ENCODE measurements around the gene USP48. TPM values are rescaled to one million over a fixed set of nuclear protein-coding genes. Genes with fewer than 3 reads are reported as not detected.

USP48 gene
- total and polyA plus RNA-seq, 12 donors = 35.9 to 156 (median 86.4) TPM

DNA sequence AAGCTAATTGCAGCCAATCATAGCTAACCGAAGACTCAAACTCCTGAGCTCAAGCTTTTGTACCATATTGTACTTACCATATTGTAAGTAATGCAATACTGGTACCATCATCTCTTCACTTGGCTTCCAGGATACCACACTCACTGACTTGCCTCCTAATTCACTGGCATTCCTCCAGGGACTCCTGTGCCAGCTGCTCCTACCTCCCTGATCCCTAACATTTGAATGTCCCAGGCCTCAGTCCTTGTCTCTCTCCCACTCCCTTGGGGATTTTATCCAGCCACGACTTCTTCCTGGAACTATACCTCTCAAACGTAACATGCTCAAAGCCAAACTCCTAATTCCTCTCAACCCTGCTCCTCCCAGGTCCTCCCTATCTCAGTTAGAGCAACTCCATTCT, 33.8 kb downstream of the USP48 start:
- no peak for TF ChIP-seq POLR2A (IDR thresholded peaks at IDR 0.05)
- TF ChIP-seq, protein P1, sequence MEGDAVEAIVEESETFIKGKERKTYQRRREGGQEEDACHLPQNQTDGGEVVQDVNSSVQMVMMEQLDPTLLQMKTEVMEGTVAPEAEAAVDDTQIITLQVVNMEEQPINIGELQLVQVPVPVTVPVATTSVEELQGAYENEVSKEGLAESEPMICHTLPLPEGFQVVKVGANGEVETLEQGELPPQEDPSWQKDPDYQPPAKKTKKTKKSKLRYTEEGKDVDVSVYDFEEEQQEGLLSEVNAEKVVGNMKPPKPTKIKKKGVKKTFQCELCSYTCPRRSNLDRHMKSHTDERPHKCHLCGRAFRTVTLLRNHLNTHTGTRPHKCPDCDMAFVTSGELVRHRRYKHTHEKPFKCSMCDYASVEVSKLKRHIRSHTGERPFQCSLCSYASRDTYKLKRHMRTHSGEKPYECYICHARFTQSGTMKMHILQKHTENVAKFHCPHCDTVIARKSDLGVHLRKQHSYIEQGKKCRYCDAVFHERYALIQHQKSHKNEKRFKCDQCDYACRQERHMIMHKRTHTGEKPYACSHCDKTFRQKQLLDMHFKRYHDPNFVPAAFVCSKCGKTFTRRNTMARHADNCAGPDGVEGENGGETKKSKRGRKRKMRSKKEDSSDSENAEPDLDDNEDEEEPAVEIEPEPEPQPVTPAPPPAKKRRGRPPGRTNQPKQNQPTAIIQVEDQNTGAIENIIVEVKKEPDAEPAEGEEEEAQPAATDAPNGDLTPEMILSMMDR (IDR thresholded peaks at IDR 0.05) = no peak
- Histone ChIP-seq H3K9me3 (replicated peaks in 1 of 3) (no peaks in the 10 kb centered on the region), H3K36me3 (replicated peaks in 1 of 2) (peaks cover 0 to 74% of the 10 kb centered on the region in 2 donors), H3K27ac (no peak overlapping the region), H3K4me3 (no peak overlapping the region), H3K27me3 (no peaks in the 10 kb centered on the region), H3K4me1 (replicated peaks in 1 of 2) (peaks cover under 1 to 1% of the 10 kb centered on the region in 2 donors)
- 72 to 83% (median 79%) methylated on average over 3 of the region's 3 CpGs for WGBS, 4 donors
- intact Hi-C loops (cut with DNase I) = no loop called here
- peak in 1 of 7 donors; percentile 41 for DNase-seq

DNA sequence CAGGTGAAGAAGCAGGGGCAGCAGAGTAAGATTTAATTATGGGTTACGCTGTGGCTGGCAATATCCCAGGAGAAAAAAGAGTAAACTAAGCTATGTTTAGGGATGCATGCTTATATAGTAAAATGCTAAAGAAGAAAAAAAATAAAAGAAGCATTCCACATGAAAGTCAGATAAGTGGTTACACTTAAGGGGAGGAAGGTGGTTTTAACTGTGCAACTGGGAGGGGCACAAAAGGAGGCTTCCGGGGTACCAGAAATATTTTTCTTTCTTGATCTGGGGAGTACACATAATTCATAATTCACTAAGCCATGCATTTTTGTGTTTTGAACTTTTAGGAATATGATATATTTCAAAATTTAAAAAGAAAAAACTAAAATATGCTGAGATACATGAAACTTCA, 39.5 kb downstream of the USP48 start:
- Histone ChIP-seq H3K4me1 (replicated peaks in 1 of 2) (no peaks in the 10 kb centered on the region), H3K27me3 (no peaks in the 10 kb centered on the region), H3K9me3 (replicated peaks in 1 of 3) (no peaks in the 10 kb centered on the region), H3K36me3 (replicated peaks in 1 of 2) (peaks cover 0 to 43% of the 10 kb centered on the region in 2 donors), H3K4me3 (no peak overlapping the region), H3K27ac (no peak overlapping the region)
- intact Hi-C loops (cut with DNase I) = no loop called here
- TF ChIP-seq, protein P1 (IDR thresholded peaks at IDR 0.05) = no peak
- no peak for TF ChIP-seq POLR2A (IDR thresholded peaks at IDR 0.05)
- DNase-seq = no peak
- WGBS, 4 donors = 95 to 97% (median 96%) methylated on average over 2 of the region's 2 CpGs

DNA sequence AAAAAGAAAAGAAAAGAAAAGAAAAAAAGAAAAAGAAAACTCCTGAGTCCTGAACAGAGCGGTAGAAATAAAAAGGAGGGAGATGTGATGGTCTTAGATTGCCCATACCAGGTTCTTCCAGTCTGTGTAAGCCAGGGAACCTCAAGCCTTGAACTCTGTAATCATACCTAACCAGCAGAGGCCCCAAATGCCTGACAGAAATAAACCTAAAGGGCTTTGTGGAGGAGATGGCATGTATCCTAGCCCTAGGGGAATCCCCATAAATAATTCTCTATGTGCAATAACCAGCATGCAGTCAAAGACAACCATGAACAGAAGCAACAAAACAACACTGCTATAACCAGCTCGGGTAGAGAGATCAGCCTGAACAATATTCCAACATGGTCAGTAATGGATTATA, 40.4 kb downstream of the USP48 start:
- no peak overlapping the region for H3K4me3 ChIP-seq
- 96 to 100% (median 97%) methylated on average over 2 of the region's 2 CpGs for WGBS, 4 donors
- TF ChIP-seq, protein P1 (IDR thresholded peaks at IDR 0.05) = no peak
- TF ChIP-seq POLR2A (IDR thresholded peaks at IDR 0.05) = no peak
- no peaks in the 10 kb centered on the region for H3K27me3 ChIP-seq
- intact Hi-C loops (cut with DNase I) = no loop called here
- H3K9me3 ChIP-seq (replicated peaks in 1 of 3) = no peaks in the 10 kb centered on the region
- H3K36me3 ChIP-seq (replicated peaks in 1 of 2) = peaks cover 0 to 35% of the 10 kb centered on the region in 2 donors
- no peak overlapping the region for H3K27ac ChIP-seq
- no peaks in the 10 kb centered on the region for H3K4me1 ChIP-seq (replicated peaks in 1 of 2)
- no peak for DNase-seq

DNA sequence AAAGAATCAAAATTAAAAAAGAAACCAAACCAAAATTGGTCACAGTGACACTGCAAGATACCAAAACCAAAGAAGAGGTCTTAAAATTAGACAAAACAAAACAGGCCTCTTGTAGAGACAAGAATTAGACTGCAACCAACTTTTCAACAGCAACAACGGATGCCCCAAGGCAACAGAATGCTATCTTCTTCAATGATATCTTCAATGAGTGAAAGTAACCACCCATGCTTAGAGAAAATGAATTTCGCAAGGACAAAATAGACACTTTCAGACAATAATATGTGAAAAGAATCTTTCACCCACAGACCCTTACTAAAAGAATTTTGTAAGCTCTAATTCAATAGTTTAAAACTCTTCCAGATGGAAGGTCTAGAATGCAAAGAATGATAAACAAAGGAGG, 41.7 kb downstream of the USP48 start:
- 88 to 97% (median 93%) methylated on average over 2 of the region's 2 CpGs for WGBS, 4 donors
- H3K9me3 ChIP-seq (replicated peaks in 1 of 3) = no peaks in the 10 kb centered on the region
- peaks cover 0 to 28% of the 10 kb centered on the region in 2 donors for H3K36me3 ChIP-seq (replicated peaks in 1 of 2)
- intact Hi-C loops (cut with DNase I) = no loop called here
- H3K27ac ChIP-seq = no peak overlapping the region
- no peaks in the 10 kb centered on the region for H3K27me3 ChIP-seq
- TF ChIP-seq, protein P1 (IDR thresholded peaks at IDR 0.05) = no peak
- no peak for TF ChIP-seq POLR2A (IDR thresholded peaks at IDR 0.05)
- H3K4me1 ChIP-seq (replicated peaks in 1 of 2) = no peaks in the 10 kb centered on the region
- no peak for DNase-seq
- H3K4me3 ChIP-seq = no peak overlapping the region

Measured in adrenal gland (tissue), 12 donors.